ENCODE measurements around the gene TRIM25. TPM values are rescaled to one million over a fixed set of nuclear protein-coding genes. Genes with fewer than 3 reads are reported as not detected.

TRIM25 gene
- total and polyA plus RNA-seq, 5 donors from 2014 or later = 4.6 to 58.3 (median 5.9) TPM

GRCh38 chr17:56870081-56870651 lies 43.7 kb downstream of the TRIM25 start:
- no peaks in the 10 kb centered on the region for H3K9me3 ChIP-seq (ENCODE audit: control insufficient read depth in 2 of 2, low read length in 2 of 2)
- ATAC-seq (ENCODE audit: low read depth in 2 of 2) (no peak), DNase-seq (no peak)
- H3K36me3 ChIP-seq (ENCODE audit: control insufficient read depth, insufficient read depth, low read length) = peaks cover 4% of the 10 kb centered on the region
- Mint-ChIP-seq H3K4me3 (no peak overlapping the region), H3K36me3 (peaks cover 5% of the 10 kb centered on the region), H3K9me3 (peaks cover 0 to 2% (median 0%) of the 10 kb centered on the region in 7 donors), H3K27me3 (peaks cover 13% of the 10 kb centered on the region), H3K27ac (peak overlapping the region in 2 of 3 donors; percentile 26 to 34), H3K4me1 (peaks cover 0 to 4% (median 0%) of the 10 kb centered on the region in 4 donors)
- H3K4me1 ChIP-seq (ENCODE audit: control insufficient read depth, insufficient read depth, low read length, poor library complexity, severe bottlenecking) = no peaks in the 10 kb centered on the region
- H3K4me3 ChIP-seq (ENCODE audit: low read depth, low read length) = no peak overlapping the region
- no peak overlapping the region for H3K27ac ChIP-seq (ENCODE audit: insufficient read depth, low read length, poor library complexity, severe bottlenecking)
- no peaks in the 10 kb centered on the region for H3K27me3 ChIP-seq (ENCODE audit: control insufficient read depth, insufficient read depth, low read length)

GRCh38 chr17:56868716-56869115 lies 45.1 kb downstream of the TRIM25 start:
- Mint-ChIP-seq H3K4me1 (peaks cover 0 to 4% (median 0%) of the 10 kb centered on the region in 4 donors), H3K4me3 (no peak overlapping the region), H3K27ac (peak overlapping the region in 1 of 3 donors; percentile 60), H3K36me3 (peaks cover 9% of the 10 kb centered on the region), H3K27me3 (peaks cover 5% of the 10 kb centered on the region), H3K9me3 (peaks cover 0 to 2% (median 0%) of the 10 kb centered on the region in 7 donors)
- ATAC-seq (ENCODE audit: low read depth in 2 of 2) (no peak), DNase-seq (no peak)
- Histone ChIP-seq H3K27ac (ENCODE audit: insufficient read depth, low read length, poor library complexity, severe bottlenecking) (no peak overlapping the region), H3K4me1 (ENCODE audit: control insufficient read depth, insufficient read depth, low read length, poor library complexity, severe bottlenecking) (no peaks in the 10 kb centered on the region), H3K36me3 (ENCODE audit: control insufficient read depth, insufficient read depth, low read length) (peaks cover 8% of the 10 kb centered on the region), H3K4me3 (ENCODE audit: low read depth, low read length) (no peak overlapping the region), H3K27me3 (ENCODE audit: control insufficient read depth, insufficient read depth, low read length) (no peaks in the 10 kb centered on the region), H3K9me3 (ENCODE audit: control insufficient read depth in 2 of 2, low read length in 2 of 2) (no peaks in the 10 kb centered on the region)

GRCh38 chr17:56867948-56868376 lies 45.9 kb downstream of the TRIM25 start:
- Histone ChIP-seq H3K36me3 (ENCODE audit: control insufficient read depth, insufficient read depth, low read length) (peaks cover 14% of the 10 kb centered on the region), H3K4me1 (ENCODE audit: control insufficient read depth, insufficient read depth, low read length, poor library complexity, severe bottlenecking) (no peaks in the 10 kb centered on the region), H3K27ac (ENCODE audit: insufficient read depth, low read length, poor library complexity, severe bottlenecking) (no peak overlapping the region), H3K9me3 (ENCODE audit: control insufficient read depth in 2 of 2, low read length in 2 of 2) (no peaks in the 10 kb centered on the region), H3K27me3 (ENCODE audit: control insufficient read depth, insufficient read depth, low read length) (no peaks in the 10 kb centered on the region), H3K4me3 (ENCODE audit: low read depth, low read length) (no peak overlapping the region)
- Mint-ChIP-seq H3K27me3 (no peaks in the 10 kb centered on the region), H3K36me3 (peaks cover 10% of the 10 kb centered on the region), H3K4me1 (peaks cover 0 to 4% (median 0%) of the 10 kb centered on the region in 4 donors), H3K9me3 (peaks cover 0 to 2% (median 0%) of the 10 kb centered on the region in 7 donors), H3K4me3 (no peak overlapping the region), H3K27ac (peak overlapping the region in 1 of 3 donors; percentile 60)
- DNase-seq (no peak), ATAC-seq (ENCODE audit: low read depth in 2 of 2) (no peak)

GRCh38 chr17:56866496-56866895 lies 47.4 kb downstream of the TRIM25 start:
- Mint-ChIP-seq H3K36me3 (peaks cover 22% of the 10 kb centered on the region), H3K4me3 (no peak overlapping the region), H3K9me3 (peaks cover 0 to 2% (median 0%) of the 10 kb centered on the region in 7 donors), H3K4me1 (peaks cover 0 to 4% (median 0%) of the 10 kb centered on the region in 4 donors), H3K27me3 (no peaks in the 10 kb centered on the region), H3K27ac (no peak overlapping the region)
- H3K27ac ChIP-seq (ENCODE audit: insufficient read depth, low read length, poor library complexity, severe bottlenecking) = no peak overlapping the region
- peaks cover 29% of the 10 kb centered on the region for H3K36me3 ChIP-seq (ENCODE audit: control insufficient read depth, insufficient read depth, low read length)
- DNase-seq (peak in 1 of 3 donors; percentile 16), ATAC-seq (ENCODE audit: low read depth in 2 of 2) (peak; percentile 44 to 51)
- no peaks in the 10 kb centered on the region for H3K9me3 ChIP-seq (ENCODE audit: control insufficient read depth in 2 of 2, low read length in 2 of 2)
- no peaks in the 10 kb centered on the region for H3K4me1 ChIP-seq (ENCODE audit: control insufficient read depth, insufficient read depth, low read length, poor library complexity, severe bottlenecking)
- H3K27me3 ChIP-seq (ENCODE audit: control insufficient read depth, insufficient read depth, low read length) = no peaks in the 10 kb centered on the region
- H3K4me3 ChIP-seq (ENCODE audit: low read depth, low read length) = no peak overlapping the region

GRCh38 chr17:56866076-56866475 lies 47.8 kb downstream of the TRIM25 start:
- no peak for ATAC-seq (ENCODE audit: low read depth in 2 of 2)
- H3K4me1 ChIP-seq (ENCODE audit: control insufficient read depth, insufficient read depth, low read length, poor library complexity, severe bottlenecking) = no peaks in the 10 kb centered on the region
- no peaks in the 10 kb centered on the region for H3K27me3 ChIP-seq (ENCODE audit: control insufficient read depth, insufficient read depth, low read length)
- no peak overlapping the region for H3K4me3 ChIP-seq (ENCODE audit: low read depth, low read length)
- H3K27ac ChIP-seq (ENCODE audit: insufficient read depth, low read length, poor library complexity, severe bottlenecking) = no peak overlapping the region
- peaks cover 0 to 2% (median 0%) of the 10 kb centered on the region in 7 donors for H3K9me3 Mint-ChIP-seq
- no peak overlapping the region for H3K27ac Mint-ChIP-seq
- peaks cover 26% of the 10 kb centered on the region for H3K36me3 Mint-ChIP-seq
- H3K4me3 Mint-ChIP-seq = no peak overlapping the region
- no peaks in the 10 kb centered on the region for H3K27me3 Mint-ChIP-seq
- H3K4me1 Mint-ChIP-seq = peaks cover 0 to 4% (median 0%) of the 10 kb centered on the region in 4 donors
- DNase-seq = no peak
- no peaks in the 10 kb centered on the region for H3K9me3 ChIP-seq (ENCODE audit: control insufficient read depth in 2 of 2, low read length in 2 of 2)
- peaks cover 33% of the 10 kb centered on the region for H3K36me3 ChIP-seq (ENCODE audit: control insufficient read depth, insufficient read depth, low read length)

GRCh38 chr17:56863974-56864373 lies 49.9 kb downstream of the TRIM25 start:
- H3K4me3 Mint-ChIP-seq = no peak overlapping the region
- no peaks in the 10 kb centered on the region for H3K27me3 Mint-ChIP-seq
- H3K4me3 ChIP-seq (ENCODE audit: low read depth, low read length) = no peak overlapping the region
- peaks cover 30% of the 10 kb centered on the region for H3K36me3 Mint-ChIP-seq
- H3K9me3 Mint-ChIP-seq = no peaks in the 10 kb centered on the region
- no peaks in the 10 kb centered on the region for H3K9me3 ChIP-seq (ENCODE audit: control insufficient read depth in 2 of 2, low read length in 2 of 2)
- no peaks in the 10 kb centered on the region for H3K4me1 ChIP-seq (ENCODE audit: control insufficient read depth, insufficient read depth, low read length, poor library complexity, severe bottlenecking)
- H3K27ac Mint-ChIP-seq = no peak overlapping the region
- ATAC-seq (ENCODE audit: low read depth in 2 of 2) (no peak), DNase-seq (no peak)
- no peaks in the 10 kb centered on the region for H3K27me3 ChIP-seq (ENCODE audit: control insufficient read depth, insufficient read depth, low read length)
- no peaks in the 10 kb centered on the region for H3K4me1 Mint-ChIP-seq
- H3K27ac ChIP-seq (ENCODE audit: insufficient read depth, low read length, poor library complexity, severe bottlenecking) = no peak overlapping the region
- H3K36me3 ChIP-seq (ENCODE audit: control insufficient read depth, insufficient read depth, low read length) = peaks cover 47% of the 10 kb centered on the region

- ATAC-seq (ENCODE audit: low read depth in 2 of 2) = no peak
- peaks cover 42% of the 10 kb centered on the region for H3K36me3 Mint-ChIP-seq
- no peaks in the 10 kb centered on the region for H3K27me3 ChIP-seq (ENCODE audit: control insufficient read depth, insufficient read depth, low read length)
- no peaks in the 10 kb centered on the region for H3K4me1 Mint-ChIP-seq
- H3K36me3 ChIP-seq (ENCODE audit: control insufficient read depth, insufficient read depth, low read length) = peaks cover 55% of the 10 kb centered on the region
- H3K9me3 ChIP-seq (ENCODE audit: control insufficient read depth in 2 of 2, low read length in 2 of 2) = no peaks in the 10 kb centered on the region
- H3K4me1 ChIP-seq (ENCODE audit: control insufficient read depth, insufficient read depth, low read length, poor library complexity, severe bottlenecking) = no peaks in the 10 kb centered on the region
- H3K4me3 ChIP-seq (ENCODE audit: low read depth, low read length) = no peak overlapping the region
- H3K27ac Mint-ChIP-seq = no peak overlapping the region
- H3K9me3 Mint-ChIP-seq = no peaks in the 10 kb centered on the region
- no peaks in the 10 kb centered on the region for H3K27me3 Mint-ChIP-seq
- no peak for DNase-seq
- H3K4me3 Mint-ChIP-seq = no peak overlapping the region
- no peak overlapping the region for H3K27ac ChIP-seq (ENCODE audit: insufficient read depth, low read length, poor library complexity, severe bottlenecking)
Observed at GRCh38 chr17:56861899-56862298, 52.0 kb downstream of the TRIM25 start.

- Histone ChIP-seq H3K36me3 (ENCODE audit: control insufficient read depth, insufficient read depth, low read length) (peaks cover 46% of the 10 kb centered on the region), H3K9me3 (ENCODE audit: control insufficient read depth in 2 of 2, low read length in 2 of 2) (no peaks in the 10 kb centered on the region), H3K4me1 (ENCODE audit: control insufficient read depth, insufficient read depth, low read length, poor library complexity, severe bottlenecking) (no peaks in the 10 kb centered on the region), H3K27me3 (ENCODE audit: control insufficient read depth, insufficient read depth, low read length) (no peaks in the 10 kb centered on the region), H3K4me3 (ENCODE audit: low read depth, low read length) (no peak overlapping the region), H3K27ac (ENCODE audit: insufficient read depth, low read length, poor library complexity, severe bottlenecking) (no peak overlapping the region)
- no peak for DNase-seq
- Mint-ChIP-seq H3K4me3 (no peak overlapping the region), H3K4me1 (peaks cover 0 to 12% (median 5%) of the 10 kb centered on the region in 4 donors), H3K27me3 (no peaks in the 10 kb centered on the region), H3K9me3 (no peaks in the 10 kb centered on the region), H3K36me3 (peaks cover 53% of the 10 kb centered on the region), H3K27ac (peak overlapping the region in 2 of 3 donors; percentile 4 to 52)
- no peak for ATAC-seq (ENCODE audit: low read depth in 2 of 2)
Observed at GRCh38 chr17:56851008-56851407, 62.8 kb downstream of the TRIM25 start.

Data from CD4-positive, CD25-positive, alpha-beta regulatory T cell (primary cell).